ENCODE data around the gene S1PR1.
A peak's percentile ranks its signal among the peaks of the same experiment; 100 is the strongest.
"Not testable (repeated sequence)": the region's sequence is repeated elsewhere in the genome, so short reads cannot be mapped to it uniquely, and the experiment has no call there.

The S1PR1 gene

GRCh38 chr1:101221945-101222429 is 14.8 kb upstream of the S1PR1 start:
- Histone ChIP-seq H3K4me2 (ENCODE audit: low read length) (no peak overlapping the region), H3K36me3 (ENCODE audit: insufficient read depth, low read length) (no peaks in the 10 kb centered on the region), H3K4me3 (ENCODE audit: low read length) (no peak overlapping the region), H3K4me1 (ENCODE audit: control insufficient read depth, insufficient read depth, low read length) (peaks cover 3% of the 10 kb centered on the region), H3K27me3 (ENCODE audit: control insufficient read depth, insufficient read depth, low read length) (no peaks in the 10 kb centered on the region), H3K9ac (ENCODE audit: low read depth, low read length) (no peak overlapping the region), H3K9me3 (replicated peaks; ENCODE audit: low read length) (no peaks in the 10 kb centered on the region)

GRCh38 chr1:101227837-101228236 is 9.0 kb upstream of the S1PR1 start:
- Histone ChIP-seq H3K4me3 (ENCODE audit: low read length) (no peak overlapping the region), H3K9me3 (replicated peaks; ENCODE audit: low read length) (no peaks in the 10 kb centered on the region), H3K4me2 (ENCODE audit: low read length) (no peak overlapping the region), H3K9ac (ENCODE audit: low read depth, low read length) (no peak overlapping the region), H3K4me1 (ENCODE audit: control insufficient read depth, insufficient read depth, low read length) (no peaks in the 10 kb centered on the region), H3K36me3 (ENCODE audit: insufficient read depth, low read length) (no peaks in the 10 kb centered on the region), H3K27me3 (ENCODE audit: control insufficient read depth, insufficient read depth, low read length) (no peaks in the 10 kb centered on the region)

DNA sequence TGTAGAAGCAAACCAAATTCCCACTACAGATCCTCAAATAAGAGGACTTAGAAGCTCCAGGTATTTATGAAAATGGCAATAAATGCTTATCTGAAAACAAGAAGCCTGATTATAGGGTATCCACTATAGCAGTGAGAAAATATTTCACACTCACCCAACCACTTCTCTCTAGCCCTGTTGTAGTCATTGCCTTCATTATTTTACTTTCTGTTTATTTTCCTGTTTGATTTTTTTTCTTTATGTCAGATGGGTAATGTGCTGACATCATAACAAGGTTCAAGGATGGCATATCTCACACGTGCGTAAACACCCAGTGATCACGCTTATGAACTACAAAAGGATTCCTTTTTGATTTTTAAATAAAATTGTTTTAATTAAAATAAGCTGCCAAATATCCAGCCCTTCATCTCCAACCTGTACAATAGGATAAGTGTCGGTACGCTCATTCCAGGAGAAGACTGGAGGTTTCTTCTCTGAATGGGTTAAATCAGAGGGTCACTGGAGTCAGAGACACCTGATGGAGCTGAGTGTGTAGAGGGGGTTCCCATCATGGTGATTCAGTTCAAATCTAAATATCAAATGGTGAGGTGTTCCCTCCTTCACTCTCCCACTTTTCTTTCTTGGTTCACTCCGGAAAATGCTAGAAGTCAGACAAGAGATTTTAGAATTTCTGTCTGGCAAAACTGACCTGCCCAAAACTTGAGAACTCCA is 8.2 kb upstream of the S1PR1 start:
- no peaks in the 10 kb centered on the region for H3K27me3 ChIP-seq (ENCODE audit: control insufficient read depth, insufficient read depth, low read length)
- H3K4me2 ChIP-seq (ENCODE audit: low read length) = no peak overlapping the region
- H3K4me3 ChIP-seq (ENCODE audit: low read length) = no peak overlapping the region
- no peaks in the 10 kb centered on the region for H3K4me1 ChIP-seq (ENCODE audit: control insufficient read depth, insufficient read depth, low read length)
- H3K9ac ChIP-seq (ENCODE audit: low read depth, low read length) = no peak overlapping the region
- H3K9me3 ChIP-seq (replicated peaks; ENCODE audit: low read length) = no peaks in the 10 kb centered on the region
- no peaks in the 10 kb centered on the region for H3K36me3 ChIP-seq (ENCODE audit: insufficient read depth, low read length)

- not testable (repeated sequence) for H3K4me3 ChIP-seq (ENCODE audit: low read length); H3K4me1 ChIP-seq (ENCODE audit: control insufficient read depth, insufficient read depth, low read length); H3K9me3 ChIP-seq (replicated peaks; ENCODE audit: low read length); H3K36me3 ChIP-seq (ENCODE audit: insufficient read depth, low read length); H3K9ac ChIP-seq (ENCODE audit: low read depth, low read length); H3K4me2 ChIP-seq (ENCODE audit: low read length); H3K27me3 ChIP-seq (ENCODE audit: control insufficient read depth, insufficient read depth, low read length)
These were observed 4.6 kb upstream of the S1PR1 start for GRCh38 chr1:101232182-101232581.

DNA sequence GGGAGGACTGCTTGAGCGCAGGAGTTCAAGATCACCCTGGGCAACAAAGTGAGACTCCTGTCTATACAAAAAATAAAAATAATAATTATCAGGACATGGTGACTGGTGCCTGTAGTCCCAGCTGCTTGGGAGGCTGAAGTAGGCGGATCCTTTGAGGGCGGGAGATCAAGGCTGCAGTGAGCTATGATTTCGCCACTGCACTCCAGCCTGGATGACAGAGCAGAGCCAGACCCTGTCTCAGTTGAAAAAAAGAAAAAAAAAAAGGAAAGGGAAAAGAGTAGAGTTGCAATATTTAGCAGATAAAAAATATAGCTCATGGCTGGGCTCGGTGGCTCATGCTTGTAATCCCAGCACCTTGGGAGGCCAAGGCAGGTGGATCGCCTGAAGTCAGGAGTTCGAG is 3.3 kb upstream of the S1PR1 start:
- Histone ChIP-seq H3K9me3 (replicated peaks; ENCODE audit: low read length) (no peaks in the 10 kb centered on the region), H3K36me3 (ENCODE audit: insufficient read depth, low read length) (no peaks in the 10 kb centered on the region), H3K9ac (ENCODE audit: low read depth, low read length) (no peak overlapping the region), H3K27me3 (ENCODE audit: control insufficient read depth, insufficient read depth, low read length) (no peaks in the 10 kb centered on the region), H3K4me3 (ENCODE audit: low read length) (no peak overlapping the region), H3K4me1 (ENCODE audit: control insufficient read depth, insufficient read depth, low read length) (peaks cover 10% of the 10 kb centered on the region), H3K4me2 (ENCODE audit: low read length) (no peak overlapping the region)

- Histone ChIP-seq H3K4me3 (ENCODE audit: low read length) (peak overlapping the region; percentile 87), H3K27me3 (ENCODE audit: control insufficient read depth, insufficient read depth, low read length) (no peaks in the 10 kb centered on the region), H3K36me3 (ENCODE audit: insufficient read depth, low read length) (peaks cover 14% of the 10 kb centered on the region), H3K9ac (ENCODE audit: low read depth, low read length) (peak overlapping the region; percentile 92), H3K9me3 (replicated peaks; ENCODE audit: low read length) (no peaks in the 10 kb centered on the region), H3K4me2 (ENCODE audit: low read length) (peak overlapping the region; percentile 90), H3K4me1 (ENCODE audit: control insufficient read depth, insufficient read depth, low read length) (peaks cover 10% of the 10 kb centered on the region)
These were observed 1.6 kb upstream of the S1PR1 start for GRCh38 chr1:101235216-101235695.

- Histone ChIP-seq H3K4me2 (ENCODE audit: low read length) (peak overlapping the region; percentile 90), H3K9me3 (replicated peaks; ENCODE audit: low read length) (no peaks in the 10 kb centered on the region), H3K4me1 (ENCODE audit: control insufficient read depth, insufficient read depth, low read length) (peaks cover 10% of the 10 kb centered on the region), H3K4me3 (ENCODE audit: low read length) (peak overlapping the region; percentile 87), H3K9ac (ENCODE audit: low read depth, low read length) (peak overlapping the region; percentile 92), H3K36me3 (ENCODE audit: insufficient read depth, low read length) (peaks cover 20% of the 10 kb centered on the region), H3K27me3 (ENCODE audit: control insufficient read depth, insufficient read depth, low read length) (no peaks in the 10 kb centered on the region)
These were observed 913 bp upstream of the S1PR1 start for GRCh38 chr1:101235696-101236515.

DNA sequence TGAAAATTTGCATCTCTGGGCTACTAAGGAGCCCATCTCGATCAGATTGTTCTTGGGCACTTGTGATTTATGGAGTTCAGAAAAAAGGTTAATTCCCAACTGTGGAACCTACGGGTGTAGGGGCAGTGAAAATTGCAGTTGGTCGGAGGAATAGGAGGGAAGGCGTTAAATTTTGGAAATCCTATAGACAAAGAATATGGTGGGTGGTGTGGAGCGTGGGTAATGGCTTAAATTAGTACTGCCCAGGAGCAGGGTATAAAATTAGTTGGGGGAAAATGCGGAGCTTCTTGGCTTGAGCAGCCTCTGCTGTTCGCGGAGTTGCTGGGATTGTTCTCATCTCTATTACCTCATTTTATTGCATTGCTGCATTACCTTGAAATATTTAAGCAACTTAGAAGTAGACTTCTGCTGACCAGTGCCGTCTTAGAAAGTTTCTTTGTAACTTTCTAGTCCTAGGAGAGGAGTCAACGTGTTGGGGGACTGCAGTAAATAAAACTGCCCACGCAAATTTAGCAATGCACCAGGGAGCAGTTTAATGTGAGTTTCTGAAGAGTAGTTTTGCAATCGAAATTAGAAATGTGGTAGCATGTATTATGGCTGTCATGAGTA is 514 bp downstream of the S1PR1 start:
- Histone ChIP-seq H3K4me1 (ENCODE audit: control insufficient read depth, insufficient read depth, low read length) (peaks cover 10% of the 10 kb centered on the region), H3K9me3 (replicated peaks; ENCODE audit: low read length) (no peaks in the 10 kb centered on the region), H3K27me3 (ENCODE audit: control insufficient read depth, insufficient read depth, low read length) (no peaks in the 10 kb centered on the region), H3K36me3 (ENCODE audit: insufficient read depth, low read length) (peaks cover 22% of the 10 kb centered on the region), H3K9ac (ENCODE audit: low read depth, low read length) (peak overlapping the region; percentile 92), H3K4me2 (ENCODE audit: low read length) (peak overlapping the region; percentile 90), H3K4me3 (ENCODE audit: low read length) (peak overlapping the region; percentile 87)

- Histone ChIP-seq H3K4me1 (ENCODE audit: control insufficient read depth, insufficient read depth, low read length) (peaks cover 10% of the 10 kb centered on the region), H3K27me3 (ENCODE audit: control insufficient read depth, insufficient read depth, low read length) (no peaks in the 10 kb centered on the region), H3K9ac (ENCODE audit: low read depth, low read length) (peak overlapping the region; percentile 73), H3K4me3 (ENCODE audit: low read length) (peak overlapping the region; percentile 87), H3K9me3 (replicated peaks; ENCODE audit: low read length) (no peaks in the 10 kb centered on the region), H3K4me2 (ENCODE audit: low read length) (peak overlapping the region; percentile 90), H3K36me3 (ENCODE audit: insufficient read depth, low read length) (peaks cover 22% of the 10 kb centered on the region)
These were observed 1.3 kb downstream of the S1PR1 start for GRCh38 chr1:101238031-101238628.

DNA sequence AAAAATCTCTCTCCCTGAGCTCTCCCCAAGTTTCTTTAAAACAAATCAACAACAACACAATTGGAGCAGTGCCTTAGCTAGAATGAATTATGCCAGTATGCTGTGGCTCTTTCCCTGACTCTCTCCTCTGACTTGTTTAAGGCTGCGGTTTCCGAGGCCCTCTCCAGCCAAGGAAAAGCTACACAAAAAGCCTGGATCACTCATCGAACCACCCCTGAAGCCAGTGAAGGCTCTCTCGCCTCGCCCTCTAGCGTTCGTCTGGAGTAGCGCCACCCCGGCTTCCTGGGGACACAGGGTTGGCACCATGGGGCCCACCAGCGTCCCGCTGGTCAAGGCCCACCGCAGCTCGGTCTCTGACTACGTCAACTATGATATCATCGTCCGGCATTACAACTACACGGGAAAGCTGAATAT is 1.9 kb downstream of the S1PR1 start:
- no peaks in the 10 kb centered on the region for H3K9me3 ChIP-seq (replicated peaks; ENCODE audit: low read length)
- peaks cover 24% of the 10 kb centered on the region for H3K36me3 ChIP-seq (ENCODE audit: insufficient read depth, low read length)
- H3K9ac ChIP-seq (ENCODE audit: low read depth, low read length) = peak overlapping the region; percentile 73
- peak overlapping the region; percentile 90 for H3K4me2 ChIP-seq (ENCODE audit: low read length)
- peak overlapping the region; percentile 87 for H3K4me3 ChIP-seq (ENCODE audit: low read length)
- peaks cover 10% of the 10 kb centered on the region for H3K4me1 ChIP-seq (ENCODE audit: control insufficient read depth, insufficient read depth, low read length)
- no peaks in the 10 kb centered on the region for H3K27me3 ChIP-seq (ENCODE audit: control insufficient read depth, insufficient read depth, low read length)

All from skeletal muscle satellite cell (primary cell).